GM12874 (cell line): ENCODE measurements around the gene ESD.

Experiments used
- CTCF ChIP-seq: IDR thresholded peaks from 2 replicates; pipeline ENCODE4 v1.5.1; 2011; ENCODE audit warnings: low read depth, mild to moderate bottlenecking, control low read depth, low read length, moderate library complexity; ENCODE audit not compliant: insufficient read depth

The ESD gene

GRCh38 chr13:46830405-46831005, 33.5 kb upstream of the ESD start:
- TF ChIP-seq CTCF = no peak

GRCh38 chr13:46822551-46822950, 25.6 kb upstream of the ESD start:
- no peak for TF ChIP-seq CTCF

- no peak for TF ChIP-seq CTCF
These were observed 21.0 kb upstream of the ESD start for GRCh38 chr13:46817838-46818476.

- TF ChIP-seq CTCF = no peak
These were observed 20.1 kb upstream of the ESD start for GRCh38 chr13:46817095-46817494.

- no peak for TF ChIP-seq CTCF
These were observed 19.4 kb upstream of the ESD start for GRCh38 chr13:46816371-46816770.

GRCh38 chr13:46812301-46812797, 15.4 kb upstream of the ESD start:
- TF ChIP-seq CTCF = no peak

- no peak for TF ChIP-seq CTCF
These were observed 13.5 kb upstream of the ESD start for GRCh38 chr13:46810440-46810839.
